Measurements from ENCODE around the gene ZNRF3.

ZNRF3 gene

GRCh38 chr22:29053048-29053702 lies 169.8 kb downstream of the ZNRF3 start:
- TF ChIP-seq FOXP2 (optimal IDR thresholded peaks at IDR 0.05; ENCODE audit: borderline replicate concordance, extremely low read depth, extremely low read length, insufficient read depth), result no peak
- TF ChIP-seq REST (IDR thresholded peaks at IDR 0.05; ENCODE audit: insufficient read depth in 1 of 2, low read depth in 2 of 2, low read length in 2 of 2), result no peak
- TF ChIP-seq TAF1 (IDR thresholded peaks at IDR 0.05; ENCODE audit: borderline replicate concordance, insufficient read depth, low read length), result no peak
- TF ChIP-seq SIN3A (IDR thresholded peaks at IDR 0.05; ENCODE audit: borderline replicate concordance, insufficient read depth, low read length), result no peak
- no peak for TF ChIP-seq POLR2AphosphoS5 (IDR thresholded peaks at IDR 0.05; ENCODE audit: low read depth, low read length)

GRCh38 chr22:29054251-29054767 lies 170.9 kb downstream of the ZNRF3 start:
- TF ChIP-seq FOXP2 (optimal IDR thresholded peaks at IDR 0.05; ENCODE audit: borderline replicate concordance, extremely low read depth, extremely low read length, insufficient read depth), result no peak

- no peak for TF ChIP-seq TAF1 (IDR thresholded peaks at IDR 0.05; ENCODE audit: borderline replicate concordance, insufficient read depth, low read length)
- TF ChIP-seq FOXP2 (optimal IDR thresholded peaks at IDR 0.05; ENCODE audit: borderline replicate concordance, extremely low read depth, extremely low read length, insufficient read depth), result no peak
- TF ChIP-seq POLR2AphosphoS5 (IDR thresholded peaks at IDR 0.05; ENCODE audit: low read depth, low read length), result no peak
Observed at GRCh38 chr22:29055192-29055830, 171.9 kb downstream of the ZNRF3 start.

GRCh38 chr22:29056472-29056871 lies 173.1 kb downstream of the ZNRF3 start:
- no peak for TF ChIP-seq TAF1 (IDR thresholded peaks at IDR 0.05; ENCODE audit: borderline replicate concordance, insufficient read depth, low read length)
- TF ChIP-seq REST (IDR thresholded peaks at IDR 0.05; ENCODE audit: insufficient read depth in 1 of 2, low read depth in 2 of 2, low read length in 2 of 2), result no peak
- TF ChIP-seq SIN3A (IDR thresholded peaks at IDR 0.05; ENCODE audit: borderline replicate concordance, insufficient read depth, low read length), result no peak
- TF ChIP-seq POLR2AphosphoS5 (IDR thresholded peaks at IDR 0.05; ENCODE audit: low read depth, low read length), result no peak
- TF ChIP-seq FOXP2 (optimal IDR thresholded peaks at IDR 0.05; ENCODE audit: borderline replicate concordance, extremely low read depth, extremely low read length, insufficient read depth), result no peak

- TF ChIP-seq TAF1 (IDR thresholded peaks at IDR 0.05; ENCODE audit: borderline replicate concordance, insufficient read depth, low read length), result no peak
- TF ChIP-seq SIN3A (IDR thresholded peaks at IDR 0.05; ENCODE audit: borderline replicate concordance, insufficient read depth, low read length), result no peak
- no peak for TF ChIP-seq REST (IDR thresholded peaks at IDR 0.05; ENCODE audit: insufficient read depth in 1 of 2, low read depth in 2 of 2, low read length in 2 of 2)
- no peak for TF ChIP-seq FOXP2 (optimal IDR thresholded peaks at IDR 0.05; ENCODE audit: borderline replicate concordance, extremely low read depth, extremely low read length, insufficient read depth)
- TF ChIP-seq POLR2AphosphoS5 (IDR thresholded peaks at IDR 0.05; ENCODE audit: low read depth, low read length), result no peak
Observed at GRCh38 chr22:29060251-29060869, 177.0 kb downstream of the ZNRF3 start.

GRCh38 chr22:29060931-29061330 lies 177.6 kb downstream of the ZNRF3 start:
- no peak for TF ChIP-seq SIN3A (IDR thresholded peaks at IDR 0.05; ENCODE audit: borderline replicate concordance, insufficient read depth, low read length)
- no peak for TF ChIP-seq TAF1 (IDR thresholded peaks at IDR 0.05; ENCODE audit: borderline replicate concordance, insufficient read depth, low read length)
- TF ChIP-seq POLR2AphosphoS5 (IDR thresholded peaks at IDR 0.05; ENCODE audit: low read depth, low read length), result no peak
- no peak for TF ChIP-seq REST (IDR thresholded peaks at IDR 0.05; ENCODE audit: insufficient read depth in 1 of 2, low read depth in 2 of 2, low read length in 2 of 2)
- no peak for TF ChIP-seq FOXP2 (optimal IDR thresholded peaks at IDR 0.05; ENCODE audit: borderline replicate concordance, extremely low read depth, extremely low read length, insufficient read depth)

All from PFSK-1 (cell line).